Neural progenitor cell (in vitro differentiated cells): ENCODE data around the gene NCS1. TPM values are rescaled to one million over a fixed set of nuclear protein-coding genes. Genes with fewer than 3 reads are reported as not detected.

Experiments
- DNase-seq: peaks from one replicate; pipeline ENCODE4 v3.0.0-alpha.2; 2016; ENCODE audit warnings: low spot score
- H2AFZ ChIP-seq: fragments of 200-600 bp; sonication (generic); replicated peaks from 2 replicates; pipeline ENCODE4 v1.6.1; 2016; ENCODE audit warnings: antibody characterized with exemption
- H3F3A ChIP-seq: fragments of 200-600 bp; sonication (generic); 2 replicates; pipeline ENCODE4 v1.6.1; 2016; ENCODE audit warnings: antibody characterized with exemption, low read depth
- H3K27ac ChIP-seq: fragments of 200-600 bp; sonication (generic); 2 replicates; pipeline ENCODE4 v1.5.1; 2016; ENCODE audit warnings: mild to moderate bottlenecking
- H3K27me3 ChIP-seq: fragments of 200-600 bp; sonication (generic); 2 replicates; pipeline ENCODE4 v1.6.1; 2016; ENCODE audit warnings: mild to moderate bottlenecking, moderate library complexity
- H3K36me3 ChIP-seq: fragments of 200-600 bp; sonication (generic); 2 replicates; pipeline ENCODE4 v1.5.1; 2016
- H3K4me1 ChIP-seq: fragments of 200-600 bp; sonication (generic); 2 replicates; pipeline ENCODE4 v1.6.1; 2016; ENCODE audit warnings: mixed run types
- H3K4me2 ChIP-seq: fragments of 200-600 bp; sonication (generic); 2 replicates; pipeline ENCODE4 v1.6.1; 2016
- H3K4me3 ChIP-seq: fragments of 200-600 bp; sonication (generic); 2 replicates; pipeline ENCODE4 v1.5.1; 2016
- H3K79me2 ChIP-seq: fragments of 200-600 bp; sonication (generic); 2 replicates; pipeline ENCODE4 v1.6.1; 2016; ENCODE audit warnings: low read depth
- H3K9ac ChIP-seq: fragments of 200-600 bp; sonication (generic); 2 replicates; pipeline ENCODE4 v1.6.1; 2016
- H3K9me3 ChIP-seq: fragments of 200-600 bp; sonication (generic); 2 replicates; pipeline ENCODE4 v1.5.1; 2016; ENCODE audit warnings: low read depth
- H4K20me1 ChIP-seq: fragments of 200-600 bp; sonication (generic); 2 replicates; pipeline ENCODE4 v1.6.1; 2016; ENCODE audit warnings: low read depth
- H3K27ac Mint-ChIP-seq: 3 replicates; pipeline ENCODE4 v1.8.0; 2021; ENCODE audit warnings: mixed read lengths
- H3K27me3 Mint-ChIP-seq: 2 replicates; pipeline ENCODE4 v1.8.0; 2022; ENCODE audit warnings: low read depth, mild to moderate bottlenecking, inconsistent platforms, moderate library complexity, mixed read lengths; ENCODE audit not compliant: insufficient read depth
- H3K36me3 Mint-ChIP-seq: 3 replicates; pipeline ENCODE4 v1.8.0; 2021; ENCODE audit warnings: mixed read lengths
- H3K4me1 Mint-ChIP-seq: 3 replicates; pipeline ENCODE4 v1.8.0; 2021; ENCODE audit warnings: mixed read lengths
- H3K4me3 Mint-ChIP-seq: 3 replicates; pipeline ENCODE4 v1.8.0; 2021; ENCODE audit warnings: mild to moderate bottlenecking, moderate library complexity, mixed read lengths
- H3K9me3 Mint-ChIP-seq: 3 replicates; pipeline ENCODE4 v1.8.0; 2020; ENCODE audit warnings: mixed read lengths
- EZH2 ChIP-seq: fragments of 200-600 bp; sonication (generic); IDR thresholded peaks from 2 replicates; pipeline ENCODE4 v1.6.1; 2017; ENCODE audit warnings: antibody characterized with exemption, mild to moderate bottlenecking, moderate library complexity
- EZH2phosphoT487 ChIP-seq: fragments of 200-600 bp; sonication (generic); IDR thresholded peaks from 2 replicates; pipeline ENCODE4 v1.6.1; 2017; ENCODE audit warnings: antibody characterized with exemption
- total RNA-seq: library from RNA; depleted of rRNA; stranded (reverse); fragments of >200 nt; gene quantifications from 2 replicates; pipeline ENCODE4 v1.2.3, GENCODE V29; 2015; ENCODE audit warnings: low replicate concordance
- TF ChIP-seq, protein P1 (sequence below): fragments of 200-600 bp; sonication (generic); IDR thresholded peaks from 2 replicates; pipeline ENCODE4 v1.5.1; 2017; ENCODE audit warnings: antibody characterized with exemption, mild to moderate bottlenecking

Gene NCS1
- 16.0 and 28.5 TPM in 2 replicates for total RNA-seq

DNA sequence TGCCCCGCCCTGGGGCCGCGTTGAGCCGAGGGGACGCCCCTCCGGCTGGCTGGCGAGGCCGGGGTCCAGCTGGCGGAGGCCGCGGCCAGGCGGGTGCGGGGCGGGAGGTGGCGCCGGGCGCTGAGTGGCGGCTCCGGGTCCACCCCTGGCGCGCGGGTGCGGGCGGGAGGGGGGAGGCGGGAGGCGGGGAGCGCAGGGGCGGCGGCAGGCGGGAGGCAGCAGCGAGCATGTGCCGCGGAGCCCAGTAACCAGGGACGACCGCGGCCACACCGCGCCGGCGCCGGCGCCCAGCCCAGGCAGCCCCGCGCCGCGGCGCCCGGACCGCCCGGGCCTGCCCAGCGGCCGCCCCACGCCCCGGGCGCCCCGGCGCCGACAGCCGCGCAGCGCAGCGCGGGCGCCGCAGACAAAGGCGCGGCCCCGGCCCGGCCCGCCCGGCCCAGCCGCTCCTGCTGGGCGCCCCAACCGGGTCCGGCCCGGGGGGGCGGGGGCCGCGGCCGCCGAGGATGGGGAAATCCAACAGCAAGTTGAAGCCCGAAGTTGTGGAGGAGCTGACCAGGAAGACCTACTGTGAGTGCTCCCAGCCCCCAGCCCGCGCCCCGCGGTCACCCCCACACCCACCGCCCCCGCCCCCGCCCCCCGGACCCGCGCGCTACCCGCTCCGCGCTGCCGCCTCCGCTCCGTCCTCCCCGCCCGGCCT, at the start of gene NCS1:
TSS of gene NCS1 (plus strand) at position 244 of the 697 bp plus-strand sequence. CDS start at position 504, 260 bp downstream.
- Histone ChIP-seq H3K4me1 (peaks cover 3% of the 10 kb centered on the region), H3K4me3 (peak within 1 kb of the TSS; percentile 85), H3K9me3 (no peaks in the 10 kb centered on the region), H2AFZ (peak within 1 kb of the TSS; percentile 94), H3K9ac (no peak within 1 kb of the TSS), H3K27ac (no peak within 1 kb of the TSS), H3K27me3 (peaks cover 11% of the 10 kb centered on the region), H3K36me3 (no peaks in the 10 kb centered on the region), H4K20me1 (no peaks in the 10 kb centered on the region), H3F3A (peaks cover 15% of the 10 kb centered on the region), H3K4me2 (peak within 1 kb of the TSS; percentile 95), H3K79me2 (peaks cover 28% of the 10 kb centered on the region)
- H3K9me3 Mint-ChIP-seq: no peaks in the 10 kb centered on the region
- TF ChIP-seq EZH2 (no peak), EZH2phosphoT487 (no peak)
- TF ChIP-seq, protein P1, sequence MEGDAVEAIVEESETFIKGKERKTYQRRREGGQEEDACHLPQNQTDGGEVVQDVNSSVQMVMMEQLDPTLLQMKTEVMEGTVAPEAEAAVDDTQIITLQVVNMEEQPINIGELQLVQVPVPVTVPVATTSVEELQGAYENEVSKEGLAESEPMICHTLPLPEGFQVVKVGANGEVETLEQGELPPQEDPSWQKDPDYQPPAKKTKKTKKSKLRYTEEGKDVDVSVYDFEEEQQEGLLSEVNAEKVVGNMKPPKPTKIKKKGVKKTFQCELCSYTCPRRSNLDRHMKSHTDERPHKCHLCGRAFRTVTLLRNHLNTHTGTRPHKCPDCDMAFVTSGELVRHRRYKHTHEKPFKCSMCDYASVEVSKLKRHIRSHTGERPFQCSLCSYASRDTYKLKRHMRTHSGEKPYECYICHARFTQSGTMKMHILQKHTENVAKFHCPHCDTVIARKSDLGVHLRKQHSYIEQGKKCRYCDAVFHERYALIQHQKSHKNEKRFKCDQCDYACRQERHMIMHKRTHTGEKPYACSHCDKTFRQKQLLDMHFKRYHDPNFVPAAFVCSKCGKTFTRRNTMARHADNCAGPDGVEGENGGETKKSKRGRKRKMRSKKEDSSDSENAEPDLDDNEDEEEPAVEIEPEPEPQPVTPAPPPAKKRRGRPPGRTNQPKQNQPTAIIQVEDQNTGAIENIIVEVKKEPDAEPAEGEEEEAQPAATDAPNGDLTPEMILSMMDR: no peak
- H3K27ac Mint-ChIP-seq: peak within 1 kb of the TSS; percentile 70
- peak within 1 kb of the TSS; percentile 91 for H3K4me3 Mint-ChIP-seq
- peak; percentile 84 for DNase-seq
- no peaks in the 10 kb centered on the region for H3K36me3 Mint-ChIP-seq
- H3K4me1 Mint-ChIP-seq: peaks cover 20% of the 10 kb centered on the region
- peaks cover 18% of the 10 kb centered on the region for H3K27me3 Mint-ChIP-seq

DNA sequence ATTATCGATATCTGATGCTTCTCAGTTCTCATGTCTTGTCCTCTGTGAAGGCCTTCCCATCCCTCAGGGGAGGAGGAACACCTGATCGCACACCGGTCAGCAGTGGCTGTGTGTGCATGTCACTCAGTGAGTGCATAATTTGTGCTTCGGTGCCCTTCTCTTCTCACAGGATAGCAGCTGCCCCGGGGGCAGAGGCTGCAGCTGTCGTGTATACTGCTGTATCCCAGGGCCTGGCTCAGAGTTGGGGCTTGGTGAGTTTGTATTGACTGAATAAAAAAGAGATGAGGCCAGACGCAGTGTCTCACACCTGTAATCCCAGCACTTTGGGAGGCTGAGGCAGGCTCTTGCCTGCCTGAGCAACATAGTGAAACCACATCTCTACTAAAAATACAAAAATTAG, 49.7 kb upstream of the NCS1 start:
- Mint-ChIP-seq H3K27me3 (peaks cover 5% of the 10 kb centered on the region), H3K9me3 (no peaks in the 10 kb centered on the region), H3K4me3 (no peak overlapping the region), H3K36me3 (peaks cover 23% of the 10 kb centered on the region), H3K27ac (no peak overlapping the region), H3K4me1 (peaks cover 39% of the 10 kb centered on the region)
- peaks cover 21% of the 10 kb centered on the region for H3F3A ChIP-seq
- TF ChIP-seq EZH2phosphoT487 (no peak), EZH2 (no peak)
- TF ChIP-seq, protein P1: no peak
- H3K9me3 ChIP-seq: no peaks in the 10 kb centered on the region
- H3K9ac ChIP-seq: no peak overlapping the region
- DNase-seq: no peak
- H3K27ac ChIP-seq: no peak overlapping the region
- no peaks in the 10 kb centered on the region for H3K27me3 ChIP-seq
- peaks cover 30% of the 10 kb centered on the region for H3K4me1 ChIP-seq
- no peak overlapping the region for H2AFZ ChIP-seq
- H3K4me3 ChIP-seq: no peak overlapping the region
- H3K4me2 ChIP-seq: no peak overlapping the region
- no peaks in the 10 kb centered on the region for H3K36me3 ChIP-seq
- H3K79me2 ChIP-seq: no peaks in the 10 kb centered on the region
- H4K20me1 ChIP-seq: peaks cover 9% of the 10 kb centered on the region

DNA sequence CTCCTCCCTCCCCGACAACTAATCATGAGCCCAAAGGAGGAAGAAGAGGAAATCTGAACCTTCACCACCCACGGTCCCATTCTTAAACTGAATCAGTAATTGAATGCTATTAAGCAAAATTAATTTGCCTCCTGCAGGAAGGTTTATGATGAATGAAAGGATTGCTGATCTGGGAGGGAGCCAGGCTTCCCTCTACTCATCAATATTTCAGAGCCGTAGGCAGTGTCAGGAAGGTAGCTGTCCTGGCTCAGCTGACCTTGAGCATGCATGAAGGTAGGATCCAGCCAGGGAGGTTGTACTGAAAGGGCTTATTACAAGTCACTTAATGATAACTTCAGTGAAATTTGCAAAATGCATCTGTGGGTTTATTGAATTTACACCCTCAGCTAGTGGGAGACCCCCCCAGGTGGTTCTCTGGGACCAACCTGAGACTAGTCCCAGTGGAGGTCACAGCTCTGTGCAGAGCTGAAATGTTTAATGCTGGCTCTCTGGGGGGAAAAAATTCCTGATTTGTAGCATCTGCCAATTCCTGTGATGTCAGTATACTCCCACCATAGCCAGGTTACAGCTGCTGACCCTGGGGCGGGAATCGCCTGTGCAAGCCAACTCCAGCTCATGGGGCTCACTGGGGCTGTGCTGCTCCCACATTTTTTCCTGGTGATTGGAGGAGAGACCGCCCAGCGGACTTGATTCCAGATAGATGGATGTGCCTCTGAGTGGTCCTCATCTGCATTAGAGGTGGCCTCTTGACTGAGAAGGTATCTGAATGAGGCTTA, 47.9 kb upstream of the NCS1 start:
- peak overlapping the region; percentile 40 for H3K27ac ChIP-seq
- TF ChIP-seq, protein P1: no peak
- TF ChIP-seq EZH2phosphoT487 (no peak), EZH2 (no peak)
- H3K79me2 ChIP-seq: no peaks in the 10 kb centered on the region
- peaks cover 8% of the 10 kb centered on the region for H3F3A ChIP-seq
- H3K4me2 ChIP-seq: no peak overlapping the region
- H3K4me1 ChIP-seq: peaks cover 12% of the 10 kb centered on the region
- Mint-ChIP-seq H3K27ac (no peak overlapping the region), H3K4me1 (peaks cover 38% of the 10 kb centered on the region), H3K27me3 (peaks cover 5% of the 10 kb centered on the region), H3K4me3 (no peak overlapping the region), H3K9me3 (no peaks in the 10 kb centered on the region), H3K36me3 (peaks cover 31% of the 10 kb centered on the region)
- no peaks in the 10 kb centered on the region for H3K27me3 ChIP-seq
- no peak overlapping the region for H3K9ac ChIP-seq
- H2AFZ ChIP-seq: no peak overlapping the region
- H3K9me3 ChIP-seq: no peaks in the 10 kb centered on the region
- H3K36me3 ChIP-seq: no peaks in the 10 kb centered on the region
- peaks cover under 1% of the 10 kb centered on the region for H4K20me1 ChIP-seq
- DNase-seq: no peak
- H3K4me3 ChIP-seq: no peak overlapping the region
